ENCODE results near the gene BSG. TPM values are rescaled to one million over a fixed set of nuclear protein-coding genes. Genes with fewer than 3 reads are reported as not detected.
"Not testable (repeated sequence)": the region's sequence is repeated elsewhere in the genome, so short reads cannot be mapped to it uniquely, and the experiment has no call there.

BSG gene
- total RNA-seq, 1 donor from 2014 or later, result 366 TPM

- no peak for DNase-seq
Observed at GRCh38 chr19:620166-620862, 47.9 kb downstream of the BSG start.

GRCh38 chr19:621191-621590 is 48.8 kb downstream of the BSG start:
- H3K9me3 ChIP-seq; H3K27me3 ChIP-seq (ENCODE audit: low read depth); ATAC-seq; intact Hi-C loops (cut with DNase I); DNase-seq; H3K27ac ChIP-seq; H3K4me1 ChIP-seq; H3K4me3 ChIP-seq: not testable (repeated sequence)
- H3K36me3 ChIP-seq, result peaks cover 85% of the 10 kb centered on the region

More at GRCh38 chr19:620166-620862, 47.9 kb downstream of the BSG start:
- no peak overlapping the region for H3K4me3 ChIP-seq
- peaks cover 77% of the 10 kb centered on the region for H3K36me3 ChIP-seq
- H3K9me3 ChIP-seq, result no peaks in the 10 kb centered on the region
- H3K27ac ChIP-seq, result no peak overlapping the region
- intact Hi-C loops (cut with DNase I), result no loop called here
- peaks cover 3% of the 10 kb centered on the region for H3K4me1 ChIP-seq
- no peak for TF ChIP-seq CTCF (IDR thresholded peaks at IDR 0.05)
- H3K27me3 ChIP-seq (ENCODE audit: low read depth), result peaks cover 4% of the 10 kb centered on the region
- no peak for ATAC-seq

GRCh38 chr19:621819-622218 is 49.4 kb downstream of the BSG start:
- Histone ChIP-seq H3K27me3 (ENCODE audit: low read depth) (no peaks in the 10 kb centered on the region), H3K36me3 (peaks cover 85% of the 10 kb centered on the region), H3K4me3 (no peak overlapping the region), H3K27ac (no peak overlapping the region), H3K4me1 (no peaks in the 10 kb centered on the region), H3K9me3 (no peaks in the 10 kb centered on the region)
- DNase-seq (no peak), ATAC-seq (no peak)
- intact Hi-C loops (cut with DNase I), result no loop called here
- TF ChIP-seq CTCF (IDR thresholded peaks at IDR 0.05), result no peak

- H3K4me3 ChIP-seq, result no peak overlapping the region
- intact Hi-C loops (cut with DNase I), result no loop called here
- H3K9me3 ChIP-seq, result no peaks in the 10 kb centered on the region
- ATAC-seq (no peak), DNase-seq (no peak)
- H3K27me3 ChIP-seq (ENCODE audit: low read depth), result no peaks in the 10 kb centered on the region
- no peak for TF ChIP-seq CTCF (IDR thresholded peaks at IDR 0.05)
- peaks cover 81% of the 10 kb centered on the region for H3K36me3 ChIP-seq
- H3K4me1 ChIP-seq, result no peaks in the 10 kb centered on the region
- H3K27ac ChIP-seq, result no peak overlapping the region
Observed at GRCh38 chr19:622666-623065, 50.3 kb downstream of the BSG start.

GRCh38 chr19:623175-623916 is 51.0 kb downstream of the BSG start:
- H3K27me3 ChIP-seq (ENCODE audit: low read depth), result no peaks in the 10 kb centered on the region
- DNase-seq, result no peak
- H3K4me3 ChIP-seq, result no peak overlapping the region
- peaks cover 81% of the 10 kb centered on the region for H3K36me3 ChIP-seq
- no peak for TF ChIP-seq CTCF (IDR thresholded peaks at IDR 0.05)
- intact Hi-C loops (cut with DNase I), result no loop called here
- H3K9me3 ChIP-seq, result no peaks in the 10 kb centered on the region
- no peaks in the 10 kb centered on the region for H3K4me1 ChIP-seq
- ATAC-seq, result no peak
- H3K27ac ChIP-seq, result no peak overlapping the region

GRCh38 chr19:623974-624373 is 51.6 kb downstream of the BSG start:
- intact Hi-C loops (cut with DNase I), result no loop called here
- ATAC-seq (no peak), DNase-seq (no peak)
- Histone ChIP-seq H3K27me3 (ENCODE audit: low read depth) (no peaks in the 10 kb centered on the region), H3K27ac (no peak overlapping the region), H3K36me3 (peaks cover 81% of the 10 kb centered on the region), H3K4me3 (no peak overlapping the region), H3K9me3 (no peaks in the 10 kb centered on the region), H3K4me1 (no peaks in the 10 kb centered on the region)
- TF ChIP-seq CTCF (IDR thresholded peaks at IDR 0.05), result no peak
